Heart right ventricle (tissue), 16 donors: ENCODE data around the gene RBFOX1. TPM values are rescaled to one million over a fixed set of nuclear protein-coding genes. Genes with fewer than 3 reads are reported as not detected.
A peak's percentile ranks its signal among the peaks of the same experiment; 100 is the strongest.

Experiments
- ATAC-seq, 8 donors: fragments of 200-7000 bp; cut with Tn5 transposase; one replicate each; pipeline ENCODE4 v1.9.1; 2020; ENCODE audit warnings: mild to moderate bottlenecking in 8 of 8, moderate library complexity in 8 of 8, moderate number of reproducible peaks in 1 of 8
- DNase-seq, 2 donors: peaks; one replicate each; pipeline ENCODE4 v3.0.0-alpha.2; 2020
- H3K27ac ChIP-seq, 10 donors: fragments of 200-600 bp; sonication (generic) in 2 of 10; one replicate each; pipeline versions ENCODE4 v1.5.0 to v1.8.0; 2020 to 2022; ENCODE audit warnings: mild to moderate bottlenecking in 3 of 10
- H3K27me3 ChIP-seq, 7 donors: fragments of 200-600 bp; one replicate each; pipeline ENCODE4 v1.8.0; 2021 to 2022; ENCODE audit warnings: mild to moderate bottlenecking in 2 of 7
- H3K36me3 ChIP-seq, 9 donors: fragments of 200-600 bp; sonication (generic) in 1 of 9; one replicate each; pipeline versions ENCODE4 v1.5.0 to v1.8.0; 2020 to 2022; ENCODE audit warnings: mild to moderate bottlenecking in 2 of 9
- H3K4me1 ChIP-seq, 9 donors: fragments of 200-600 bp; sonication (generic) in 1 of 9; one replicate each; pipeline versions ENCODE4 v1.5.0 to v1.8.0; 2020 to 2022; ENCODE audit warnings: mild to moderate bottlenecking in 4 of 9
- H3K4me3 ChIP-seq, 10 donors: fragments of 200-600 bp; sonication (generic) in 2 of 10; one replicate each; pipeline versions ENCODE4 v1.5.0 to v1.8.0; 2020 to 2022; ENCODE audit warnings: mild to moderate bottlenecking in 7 of 10, moderate library complexity in 2 of 10
- H3K9me3 ChIP-seq, 11 donors: fragments of 200-600 bp in 10 of 11; sonication (generic) in 2 of 11; one replicate each; pipeline versions ENCODE4 v1.5.0 to v1.8.0; 2013 to 2022; ENCODE audit warnings: mild to moderate bottlenecking in 2 of 11, control low read depth in 1 of 11, moderate library complexity in 1 of 11
- CTCF ChIP-seq, 9 donors: fragments of 200-600 bp; sonication (generic) in 2 of 9; IDR thresholded peaks; one replicate each; pipeline versions ENCODE4 v1.5.0 to v1.8.0; 2021 to 2022; ENCODE audit warnings: antibody characterized with exemption in 9 of 9, mild to moderate bottlenecking in 5 of 9, moderate library complexity in 1 of 9
- WGBS, 2 donors: extraction: QIAGEN DNeasy Blood & Tissue Kit; methylation state at CpG; one replicate each; pipeline ENCODE4 v1.1.7; 2013; ENCODE audit warnings: inconsistent platforms in 1 of 2; 5-methylcytosine and 5-hydroxymethylcytosine counted together
- intact Hi-C, 10 donors: fragments of 100-400 bp; cut with DNase I; formaldehyde crosslinking; loops; one replicate each; pipeline versions ENCODE4 v1.11.1 to v1.14.2; 2022
- polyA plus RNA-seq, 2 donors: library from polyadenylated mRNA; stranded (reverse); fragments of 200-250 nt; gene quantifications; one replicate each; pipeline ENCODE4 v1.2.3, GENCODE V29; 2013
- total RNA-seq, 10 donors: library from RNA; stranded (reverse); fragmentation: NEBNext Ultra II Directional in 3 of 10; extraction: Animal tissue kit (Norgen Biotek cat#: 25700) in 3 of 10; gene quantifications; one replicate each; pipeline versions ENCODE4 v1.2.1 to v1.2.4, GENCODE V29; 2021 to 2023
- donor health status: Arrhythmogenic right ventricular cardiomyopathy.
- donor health status: ischemic (EF 13 %, LVEDD 7.1; RV severe dilation, severe dysfunction).
- donor health status: healthy with polysubstance abuse.
- donor health status: DM: no; HTN: yes; CAD: no.
- donor health status: DM: no; HTN: no; CAD: no.
- donor health status: ischemic (EF 25% LVEDD 6.9; RV normal size, moderate dysfunction).
- donor health status: ischemic (EF 25% LVEDD 5.7; RV mildly dilated, moderate dysfunction).
- donor health status: healthy.
- donor health status: DM: yes; HTN: yes; CAD: no.
- donor health status: Ischemic cardiomyopathy.
- donor health status: ischemic (EF 35%, LVEDD 5.7; RV mildly dilated, moderate dysfunction).
- donor health status: nonischemic (EF 11% LVEDD 7.7; RV severe dilation, severe dysfunction).
- donor health status: DM: yes; HTN: yes; CAD: no.
- donor health status: PGD.
- donor health status: ischemic (EF 29% LVEDD 5.4; RV normal size, mild dysfunction).
- donor health status: nonischemic (EF 23%, LVEDD 6.1; RV moderate dilation, normal function).

The RBFOX1 gene
- total and polyA plus RNA-seq, 12 donors: 11.1 to 82.9 (median 53.4) TPM

GRCh38 chr16:7615565-7615964 is 282.9 kb downstream of the RBFOX1 start:
- DNase-seq (no peak), ATAC-seq (no peak)
- Histone ChIP-seq H3K4me3 (no peak overlapping the region), H3K4me1 (peaks cover 0 to 12% (median 0%) of the 10 kb centered on the region in 9 donors), H3K27ac (no peak overlapping the region), H3K9me3 (no peaks in the 10 kb centered on the region), H3K27me3 (no peaks in the 10 kb centered on the region), H3K36me3 (no peaks in the 10 kb centered on the region)
- intact Hi-C loops: loop anchor here in 1 of 10 donors (10.0 kb wide), 1 partner anchor 211 kb away; no protein-coding TSS in a partner anchor
- 88 to 89% methylated on average over 6 of the region's 6 CpGs for WGBS, 2 donors
- TF ChIP-seq CTCF (IDR thresholded peaks at IDR 0.05): peak in 3 of 9 donors; percentile 4 to 13 (median 10)

DNA sequence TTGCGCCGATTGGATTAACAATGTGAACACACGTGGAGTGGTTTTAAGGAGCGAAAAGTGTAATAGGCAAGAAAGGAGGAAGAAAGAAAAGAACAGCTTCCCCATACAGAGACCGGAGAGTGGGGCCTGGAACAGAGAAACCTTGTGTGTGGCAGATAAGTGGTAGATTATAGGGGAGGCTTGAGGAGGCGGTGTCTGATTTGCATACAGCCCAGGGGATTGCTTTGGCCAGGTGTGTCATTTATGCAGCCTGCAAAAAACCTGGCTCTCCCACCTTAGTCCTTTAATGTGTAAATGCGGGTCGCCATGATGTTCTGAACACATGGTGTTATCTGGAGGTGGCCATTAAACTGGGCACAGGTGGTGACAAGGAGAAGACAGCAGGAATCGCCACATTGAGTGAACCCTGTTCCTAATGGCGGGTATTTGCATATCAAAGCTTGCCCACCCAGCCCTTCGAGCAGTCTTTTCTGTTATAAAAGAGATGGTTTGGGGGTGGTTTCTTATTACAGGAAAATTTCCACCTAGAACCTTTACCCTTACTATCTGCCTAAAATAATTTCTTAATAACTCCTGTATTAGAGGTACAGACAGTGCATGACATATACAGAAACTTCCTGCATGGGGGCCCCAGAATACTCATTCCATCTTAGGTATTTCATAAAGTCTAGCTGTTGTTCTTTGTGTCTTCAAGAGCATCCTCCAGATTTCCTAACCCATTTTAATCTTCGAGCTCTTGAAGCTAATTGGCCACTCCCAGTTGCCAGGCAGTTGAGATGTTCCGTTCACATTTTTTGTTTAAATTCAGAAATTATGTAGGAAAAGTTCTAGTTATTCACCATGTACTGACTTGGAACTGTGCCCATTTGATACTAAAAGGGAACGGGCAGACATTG is 292.5 kb downstream of the RBFOX1 start:
- no peak overlapping the region for H3K27ac ChIP-seq
- ATAC-seq: no peak
- no peaks in the 10 kb centered on the region for H3K27me3 ChIP-seq
- intact Hi-C loops: no loop called here
- H3K36me3 ChIP-seq: no peaks in the 10 kb centered on the region
- 77 to 78% methylated on average over 14 of the region's 14 CpGs for WGBS, 2 donors
- H3K9me3 ChIP-seq: no peaks in the 10 kb centered on the region
- no peak for DNase-seq
- H3K4me3 ChIP-seq: no peak overlapping the region
- H3K4me1 ChIP-seq: peaks cover 0 to 8% (median 0%) of the 10 kb centered on the region in 9 donors
- no peak for TF ChIP-seq CTCF (IDR thresholded peaks at IDR 0.05)

DNA sequence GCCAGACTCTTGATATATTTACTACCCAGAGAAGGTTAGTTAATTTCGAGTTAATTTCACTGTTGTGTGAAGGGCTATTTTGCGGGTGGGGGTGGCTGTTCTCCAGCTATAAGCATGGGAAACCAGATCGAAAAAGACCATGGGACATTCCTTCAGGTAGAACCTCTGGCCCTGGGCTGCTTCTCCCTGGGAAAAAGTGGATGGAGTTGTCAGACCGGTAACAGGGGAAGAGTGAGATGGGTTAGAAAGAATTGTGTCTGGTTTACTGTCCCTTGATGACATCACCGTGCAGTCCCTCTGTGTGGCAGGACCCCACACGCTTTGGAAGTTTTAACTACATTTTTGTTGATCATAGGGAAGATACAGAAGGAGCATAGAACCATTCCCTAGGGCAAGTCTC is 296.3 kb downstream of the RBFOX1 start:
- DNase-seq (no peak), ATAC-seq (no peak)
- intact Hi-C loops: no loop called here
- Histone ChIP-seq H3K27ac (no peak overlapping the region), H3K36me3 (no peaks in the 10 kb centered on the region), H3K4me1 (peaks cover 0 to 8% (median 0%) of the 10 kb centered on the region in 9 donors), H3K27me3 (no peaks in the 10 kb centered on the region), H3K9me3 (no peaks in the 10 kb centered on the region), H3K4me3 (no peak overlapping the region)
- no peak for TF ChIP-seq CTCF (IDR thresholded peaks at IDR 0.05)
- 81 to 86% methylated on average over 6 of the region's 6 CpGs for WGBS, 2 donors

DNA sequence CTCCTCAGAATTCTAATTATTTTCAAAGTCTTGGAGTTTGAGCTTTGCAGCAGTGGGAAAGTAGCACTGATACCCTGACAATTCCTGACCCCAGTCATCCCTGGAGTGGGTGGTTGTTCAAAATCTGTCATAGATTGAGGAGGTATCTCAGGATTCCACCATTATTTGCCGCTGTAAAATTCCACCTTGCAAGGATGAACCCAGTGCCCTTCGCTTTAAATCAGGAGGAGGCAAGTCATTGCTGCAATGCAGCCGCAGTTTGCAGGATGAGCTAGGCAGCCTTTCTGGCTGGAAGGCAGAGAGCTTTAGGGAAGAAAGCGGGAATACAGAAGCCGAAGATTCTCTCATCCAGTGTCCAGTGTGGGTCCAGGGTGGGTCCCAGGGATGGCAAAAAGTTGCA is 296.9 kb downstream of the RBFOX1 start:
- Histone ChIP-seq H3K27ac (no peak overlapping the region), H3K36me3 (no peaks in the 10 kb centered on the region), H3K4me3 (no peak overlapping the region), H3K9me3 (no peaks in the 10 kb centered on the region), H3K4me1 (peaks cover 0 to 8% (median 0%) of the 10 kb centered on the region in 9 donors), H3K27me3 (no peaks in the 10 kb centered on the region)
- no peak for ATAC-seq
- 92 to 93% methylated on average over 5 of the region's 5 CpGs for WGBS, 2 donors
- intact Hi-C loops: no loop called here
- DNase-seq: no peak
- TF ChIP-seq CTCF (IDR thresholded peaks at IDR 0.05): no peak
